Measurements from ENCODE around the gene KCNH5.
A peak's percentile ranks its signal among the peaks of the same experiment; 100 is the strongest.

DNA sequence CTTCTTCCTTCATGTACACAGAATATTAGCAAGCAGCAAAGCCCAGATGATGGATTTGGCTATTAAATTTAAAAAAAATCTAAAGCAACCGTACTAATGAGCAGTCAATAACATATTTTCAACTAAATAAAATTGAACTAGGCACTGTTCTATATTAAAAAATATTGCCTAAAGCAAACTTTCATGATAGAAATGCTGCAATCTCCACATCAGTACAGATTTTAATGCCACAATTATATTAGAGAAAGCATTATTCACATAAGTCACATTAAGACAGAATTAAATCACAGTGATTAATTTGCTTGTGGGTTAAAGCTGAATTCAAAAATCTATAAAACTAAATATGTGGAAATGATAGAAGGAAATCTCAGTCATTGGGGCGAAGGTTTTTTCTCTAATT is 200.7 kb downstream of the KCNH5 start:
- TF ChIP-seq GATA3 (IDR thresholded peaks at IDR 0.05; ENCODE audit: low read depth, low read length) (peak; percentile 80), GATA2 (IDR thresholded peaks at IDR 0.05; ENCODE audit: low read depth, low read length) (no peak)

Measured in SH-SY5Y (cell line).